HFF-Myc (cell line): ENCODE results near the gene HACE1.
"Not testable (repeated sequence)": the region's sequence is repeated elsewhere in the genome, so short reads cannot be mapped to it uniquely, and the experiment has no call there.

ENCODE experiments used
- DNase-seq: peaks from one replicate; pipeline ENCODE4 v3.0.0-alpha.2; 2011; ENCODE audit warnings: low read depth; ENCODE audit errors: extremely low read depth
- H3K4me3 ChIP-seq: replicated peaks from 2 replicates; pipeline ENCODE4 v1.5.1; 2011; ENCODE audit warnings: low read depth, mild to moderate bottlenecking, control low read depth, low read length
- CTCF ChIP-seq: IDR thresholded peaks from 2 replicates; pipeline ENCODE4 v1.5.1; 2012; ENCODE audit warnings: mild to moderate bottlenecking, low read depth, low read length, control low read depth; ENCODE audit errors: missing control alignments

Gene HACE1

DNA sequence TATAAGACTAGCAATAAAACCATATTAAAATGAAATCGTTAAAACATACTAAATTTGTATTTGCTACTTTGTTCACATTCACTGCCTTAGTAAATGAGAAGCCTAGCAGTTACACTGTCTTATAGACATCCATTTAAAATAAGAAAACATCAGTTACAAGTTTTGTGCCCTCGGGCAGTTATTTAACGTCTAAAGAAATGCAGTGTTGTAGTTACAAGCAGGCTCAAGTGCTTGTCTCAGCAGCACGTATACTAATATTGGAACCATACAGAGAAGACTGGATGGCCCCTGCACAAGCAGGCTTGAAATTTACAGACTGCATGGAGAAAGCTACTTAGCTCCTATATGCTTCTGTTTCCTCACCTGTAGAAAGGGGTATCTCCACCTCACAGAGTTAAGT, 93.1 kb downstream of the HACE1 start:
- TF ChIP-seq CTCF, result no peak
- no peak for DNase-seq
- H3K4me3 ChIP-seq, result no peak overlapping the region

DNA sequence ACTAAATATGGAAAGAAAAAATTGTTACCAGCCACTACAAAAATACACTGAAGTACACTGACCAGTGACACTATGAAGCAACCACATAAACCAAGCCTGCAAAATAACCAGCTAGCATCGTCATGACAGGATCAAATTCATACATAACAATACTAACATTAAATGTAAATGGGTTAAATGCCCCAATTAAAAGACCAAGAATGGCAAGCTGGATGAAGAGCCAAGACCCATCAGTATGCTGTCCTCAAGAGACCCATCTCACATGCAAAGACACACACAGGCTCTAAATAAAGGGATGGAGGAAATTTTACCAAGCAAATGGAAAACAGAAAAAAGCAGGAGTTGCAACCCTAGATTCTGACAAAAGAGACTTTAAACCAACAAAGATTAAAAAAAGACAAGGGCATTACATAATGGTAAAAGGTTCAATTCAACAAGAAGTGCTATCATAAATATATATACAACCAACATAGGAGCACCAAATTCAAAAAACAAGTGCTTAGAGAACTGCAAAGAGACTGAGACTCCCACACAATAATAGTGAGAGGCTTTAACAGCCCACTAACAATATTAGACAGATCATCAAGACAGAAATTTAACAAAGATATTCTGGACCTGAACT, 104.8 kb downstream of the HACE1 start:
- no peak overlapping the region for H3K4me3 ChIP-seq
- no peak for DNase-seq
- TF ChIP-seq CTCF, result no peak

DNA sequence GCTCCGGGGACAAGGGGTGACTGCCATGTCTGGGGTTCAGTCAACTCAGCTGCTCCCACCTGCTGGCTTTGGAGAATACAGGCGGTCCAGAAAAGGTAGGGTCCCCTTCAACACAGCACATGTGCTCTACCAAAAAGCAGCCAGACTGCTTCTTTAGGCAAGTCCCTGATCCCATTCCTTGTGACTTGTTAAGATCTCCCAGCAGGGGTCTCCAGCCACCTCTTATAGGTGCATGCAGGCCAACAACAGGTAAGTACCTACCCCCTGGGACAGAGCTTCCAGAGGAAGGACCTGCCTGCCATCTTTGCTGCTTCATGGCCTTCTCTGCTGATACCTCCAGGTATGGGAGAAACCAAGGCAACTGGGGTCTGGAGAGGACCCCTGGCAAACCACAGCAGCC, 106.5 kb downstream of the HACE1 start:
- no peak overlapping the region for H3K4me3 ChIP-seq
- no peak for DNase-seq
- no peak for TF ChIP-seq CTCF

GRCh38 chr6:104750449-104750848, 109.3 kb downstream of the HACE1 start:
- DNase-seq, result no peak
- H3K4me3 ChIP-seq, result no peak overlapping the region
- no peak for TF ChIP-seq CTCF

GRCh38 chr6:104739124-104739523, 120.6 kb downstream of the HACE1 start:
- DNase-seq, result not testable (repeated sequence)

DNA sequence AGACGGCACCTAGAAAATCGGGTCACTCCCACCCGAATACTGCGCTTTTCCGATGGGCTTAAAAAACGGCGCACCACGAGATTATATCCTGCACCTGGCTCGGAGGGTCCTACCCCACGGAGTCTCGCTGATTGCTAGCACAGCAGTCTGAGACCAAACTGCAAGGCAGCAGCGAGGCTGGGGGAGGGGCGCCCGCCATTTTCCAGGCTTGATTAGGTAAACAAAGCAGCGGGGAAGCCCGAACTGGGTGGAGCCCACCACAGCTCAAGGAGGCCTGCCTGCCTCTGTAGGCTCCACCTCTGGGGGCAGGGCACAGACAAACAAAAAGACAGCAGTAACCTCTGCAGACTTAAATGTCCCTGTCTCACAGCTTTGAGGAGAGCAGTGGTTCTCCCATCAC, 122.2 kb downstream of the HACE1 start:
- not testable (repeated sequence) for DNase-seq, H3K4me3 ChIP-seq

More at GRCh38 chr6:104739124-104739523, 120.6 kb downstream of the HACE1 start:
- not testable (repeated sequence) for H3K4me3 ChIP-seq

DNA sequence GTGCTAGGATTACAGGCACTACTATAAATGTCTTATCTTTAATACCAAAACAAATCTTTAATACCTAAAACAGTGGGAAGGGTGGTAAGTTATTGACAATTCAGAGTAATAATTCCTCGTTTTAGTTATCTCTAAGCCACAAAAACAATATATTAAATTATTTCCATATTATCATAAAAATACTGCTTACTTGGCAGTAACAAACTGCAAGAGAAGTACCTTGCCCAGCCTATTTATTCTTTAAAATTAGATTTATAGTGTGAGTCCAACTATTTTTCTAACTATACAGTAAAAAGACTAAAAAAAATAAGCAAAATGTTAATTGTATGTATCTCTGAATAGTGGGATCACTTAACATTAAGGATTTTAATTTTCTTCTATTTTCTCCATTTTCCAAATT, 123.2 kb downstream of the HACE1 start:
- H3K4me3 ChIP-seq, result no peak overlapping the region
- TF ChIP-seq CTCF, result no peak
- no peak for DNase-seq

GRCh38 chr6:104730450-104730849, 129.3 kb downstream of the HACE1 start:
- no peak for TF ChIP-seq CTCF
- no peak overlapping the region for H3K4me3 ChIP-seq
- no peak for DNase-seq
